HG02943 (cell line): ENCODE data around the gene LRRC75A.
"Not testable (repeated sequence)": the region's sequence is repeated elsewhere in the genome, so short reads cannot be mapped to it uniquely, and the experiment has no call there.

ENCODE experiments used
- ATAC-seq: cut with Tn5 transposase; IDR thresholded peaks from one replicate; pipeline ENCODE4 v1.9.1; 2021; ENCODE audit warnings: mild to moderate bottlenecking, low read depth, moderate library complexity; ENCODE audit not compliant: unreplicated experiment

Gene LRRC75A

GRCh38 chr17:16455997-16456741 is 35.8 kb downstream of the LRRC75A start:
- ATAC-seq: no peak

GRCh38 chr17:16453493-16453851 is 38.5 kb downstream of the LRRC75A start:
- ATAC-seq: no peak

GRCh38 chr17:16452268-16452667 is 39.7 kb downstream of the LRRC75A start:
- not testable (repeated sequence) for ATAC-seq

- no peak for ATAC-seq
Measured at GRCh38 chr17:16450028-16450427, 42.0 kb downstream of the LRRC75A start.

GRCh38 chr17:16449121-16449570 is 42.8 kb downstream of the LRRC75A start:
- ATAC-seq: no peak

- no peak for ATAC-seq
Measured at GRCh38 chr17:16448490-16448889, 43.5 kb downstream of the LRRC75A start.

GRCh38 chr17:16447676-16448075 is 44.3 kb downstream of the LRRC75A start:
- no peak for ATAC-seq

- no peak for ATAC-seq
Measured at GRCh38 chr17:16446338-16446983, 45.5 kb downstream of the LRRC75A start.

- no peak for ATAC-seq
Measured at GRCh38 chr17:16444258-16444886, 47.6 kb downstream of the LRRC75A start.

- no peak for ATAC-seq
Measured at GRCh38 chr17:16443511-16444257, 48.3 kb downstream of the LRRC75A start.

- ATAC-seq: no peak
Measured at GRCh38 chr17:16442594-16443510, 49.1 kb downstream of the LRRC75A start.

GRCh38 chr17:16442141-16442540 is 49.9 kb downstream of the LRRC75A start:
- ATAC-seq: no peak

- ATAC-seq: no peak
Measured at GRCh38 chr17:16440901-16441629, 50.9 kb downstream of the LRRC75A start.

- not testable (repeated sequence) for ATAC-seq
Measured at GRCh38 chr17:16440354-16440753, 51.6 kb downstream of the LRRC75A start.

GRCh38 chr17:16439811-16440351 is 52.1 kb downstream of the LRRC75A start:
- no peak for ATAC-seq

- ATAC-seq: no peak
Measured at GRCh38 chr17:16439303-16439791, 52.6 kb downstream of the LRRC75A start.

GRCh38 chr17:16438557-16439302 is 53.3 kb downstream of the LRRC75A start:
- ATAC-seq: peak; percentile 82

- ATAC-seq: peak; percentile 4
Measured at GRCh38 chr17:16438173-16438556, 53.8 kb downstream of the LRRC75A start.
